ENCODE measurements around the gene TUBB.

GRCh38 chr6:30750379-30750668 lies 30.2 kb downstream of the TUBB start:
- TF ChIP-seq CTCF (IDR thresholded peaks at IDR 0.05) (no peak), POLR2A (IDR thresholded peaks at IDR 0.05) (no peak)

Measured in esophagus squamous epithelium (tissue), 4 donors.